GM12892 (cell line): Measurements from ENCODE around the gene MPZL1.

Experiments
- POLR2A ChIP-seq: IDR thresholded peaks from 2 replicates; pipeline ENCODE4 v1.6.1; 2011; ENCODE audit warnings: low read depth, low read length, control low read depth
- POLR2AphosphoS5 ChIP-seq: IDR thresholded peaks from 2 replicates; pipeline ENCODE4 v1.6.1; 2011; ENCODE audit warnings: low read depth, low read length, control low read depth
- TAF1 ChIP-seq: IDR thresholded peaks from 2 replicates; pipeline ENCODE4 v1.6.1; 2011; ENCODE audit warnings: low read depth, mild to moderate bottlenecking, control low read depth, low read length, borderline replicate concordance

DNA sequence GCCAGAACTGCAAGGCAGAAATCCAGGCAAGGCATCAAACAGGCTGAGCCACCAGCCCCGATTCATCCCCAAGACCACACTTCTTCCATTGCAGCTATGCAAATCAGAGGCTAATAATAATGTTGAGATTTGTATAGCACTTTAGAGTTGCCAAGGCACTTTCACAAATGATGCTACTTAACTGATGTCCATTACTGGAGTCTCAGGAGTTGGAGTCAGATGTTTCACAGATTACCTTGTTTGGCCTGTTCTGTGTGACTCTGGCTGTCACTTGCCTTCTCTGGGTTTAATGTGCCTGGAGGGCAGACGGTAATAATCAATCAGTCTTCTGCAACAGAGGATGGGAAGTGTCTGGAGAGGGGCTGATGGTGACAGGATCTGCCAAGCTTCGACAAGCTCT, 40.8 kb upstream of the MPZL1 start:
- TF ChIP-seq POLR2AphosphoS5 (no peak), TAF1 (no peak), POLR2A (no peak)
